Stimulated activated CD8-positive, alpha-beta memory T cell treated with anti-CD3 and anti-CD28 coated beads, Interleukin-15, amount 100 ng/mL, for 48 hours (primary cell): ENCODE results near the gene CGAS.
"Not testable (repeated sequence)": the region's sequence is repeated elsewhere in the genome, so short reads cannot be mapped to it uniquely, and the experiment has no call there.

Source experiments
- DNase-seq, 2 donors: peaks; one replicate each; pipeline ENCODE4 v3.0.0-alpha.2; 2020; ENCODE audit warnings: low read depth in 2 of 2

CGAS gene

DNA sequence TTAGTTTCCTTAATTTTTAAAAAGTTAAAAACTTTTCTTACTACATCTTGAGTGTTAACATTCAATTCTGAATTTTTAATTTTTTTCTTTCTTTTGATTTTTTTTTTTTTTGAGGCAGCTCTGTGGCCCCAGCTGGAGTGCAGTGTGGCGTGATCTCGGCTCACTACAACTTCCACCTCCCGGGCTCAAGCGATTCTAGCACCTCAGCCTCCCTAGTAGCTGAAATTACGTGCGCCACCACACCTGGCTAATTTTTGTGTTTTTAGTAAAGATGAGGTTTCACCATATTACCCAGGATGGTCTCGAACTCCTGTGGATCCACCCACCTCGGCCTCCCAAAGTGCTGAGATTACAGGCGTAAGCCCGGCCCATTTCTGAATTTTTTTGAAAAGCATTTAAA, 56.2 kb downstream of the CGAS start:
- no peak for DNase-seq

DNA sequence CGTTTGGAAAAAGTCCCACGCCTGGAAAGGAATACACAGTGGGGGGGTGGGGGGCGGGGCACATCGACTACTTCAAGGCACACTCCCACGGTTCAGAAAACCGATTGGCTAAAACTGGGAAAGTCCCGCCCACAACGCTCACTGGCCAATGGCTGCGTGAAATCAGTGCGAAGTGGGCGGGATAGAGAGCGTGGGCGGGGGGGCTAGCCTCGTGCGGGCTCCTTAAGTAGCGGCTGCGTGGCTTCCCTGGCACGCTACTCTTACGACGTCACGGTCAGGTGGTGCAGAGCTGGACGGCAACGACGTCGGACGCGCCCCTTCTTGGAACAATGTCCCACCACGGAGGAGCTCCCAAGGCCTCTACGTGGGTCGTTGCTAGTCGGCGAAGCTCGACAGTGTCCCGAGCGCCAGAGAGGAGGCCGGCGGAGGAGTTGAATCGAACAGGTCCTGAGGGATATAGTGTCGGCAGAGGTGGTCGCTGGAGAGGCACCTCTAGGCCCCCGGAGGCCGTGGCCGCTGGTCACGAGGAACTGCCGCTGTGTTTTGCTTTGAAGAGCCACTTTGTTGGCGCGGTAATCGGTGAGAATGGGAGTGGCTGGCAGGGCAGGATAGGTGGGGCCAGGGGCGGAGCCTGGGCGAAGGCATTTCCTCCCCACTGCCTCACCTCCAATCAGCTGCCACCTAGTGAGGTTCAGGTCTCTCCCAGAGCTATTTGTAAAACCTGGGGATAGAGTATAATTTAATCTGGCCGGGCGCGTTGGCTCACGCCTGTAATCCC, 57.3 kb downstream of the CGAS start, which contains the start of gene DDX43:
TSS of gene DDX43 (plus strand) at position 252 of the 778 bp plus-strand sequence. CDS start at position 330, 78 bp downstream.
- DNase-seq = peak in 1 of 2 donors; percentile 27

DNA sequence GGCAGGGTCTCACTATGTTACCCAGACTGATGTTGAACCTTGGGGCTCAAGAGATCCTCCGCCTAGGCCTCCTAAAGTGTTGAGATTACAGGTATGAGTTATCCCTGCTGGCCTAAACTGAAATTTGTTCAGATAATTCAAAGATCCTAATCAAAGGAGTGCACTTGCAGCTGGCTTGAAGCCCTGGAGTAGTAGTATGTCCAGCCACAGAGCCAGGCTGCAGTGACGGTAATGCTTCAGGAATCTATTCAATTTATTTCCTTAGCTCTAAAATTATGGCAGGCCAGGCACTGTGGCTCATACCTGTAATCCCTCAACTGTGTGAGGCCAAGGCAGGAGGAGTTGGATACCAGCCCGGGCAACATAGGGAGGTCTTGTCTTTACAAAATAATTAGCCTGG, 58.8 kb downstream of the CGAS start:
- no peak for DNase-seq

DNA sequence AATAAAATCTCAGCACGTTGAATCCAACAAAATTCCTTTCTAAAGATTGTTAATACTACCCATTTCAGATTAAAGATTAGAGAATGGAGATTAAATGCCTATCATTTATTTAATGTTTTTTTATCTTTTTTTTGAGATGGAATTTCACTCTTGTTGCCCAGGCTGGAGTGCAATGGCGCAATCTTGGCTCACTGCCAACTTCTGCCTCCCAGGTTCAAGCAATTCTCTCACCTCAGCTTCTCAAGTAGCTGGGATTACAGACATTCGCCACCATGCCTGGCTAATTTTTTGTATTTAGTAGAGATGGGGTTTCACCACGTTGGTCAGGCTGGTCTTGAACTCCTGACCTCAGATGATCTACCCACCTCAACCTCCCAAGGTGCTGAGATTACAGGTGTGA, 59.9 kb downstream of the CGAS start:
- not testable (repeated sequence) for DNase-seq

DNA sequence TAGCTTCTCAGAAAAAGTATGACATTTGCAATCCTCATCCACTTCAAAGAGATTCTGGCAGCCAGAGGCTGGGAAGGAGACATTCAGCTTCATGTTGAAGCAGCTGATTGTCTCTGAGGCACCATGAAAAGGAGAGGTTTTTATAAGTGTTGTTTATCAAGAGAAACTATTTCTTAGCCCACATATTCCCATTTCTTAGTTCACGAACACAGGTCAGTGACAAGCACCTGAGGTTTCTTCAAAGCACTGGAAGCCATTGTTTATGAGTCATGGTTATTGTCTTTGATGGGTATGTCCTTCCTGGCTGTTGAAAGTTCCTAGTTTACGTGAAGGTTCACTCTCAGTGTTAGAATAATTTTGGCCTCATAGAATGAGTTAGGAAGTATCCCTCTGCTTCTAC, 60.4 kb downstream of the CGAS start:
- no peak for DNase-seq

DNA sequence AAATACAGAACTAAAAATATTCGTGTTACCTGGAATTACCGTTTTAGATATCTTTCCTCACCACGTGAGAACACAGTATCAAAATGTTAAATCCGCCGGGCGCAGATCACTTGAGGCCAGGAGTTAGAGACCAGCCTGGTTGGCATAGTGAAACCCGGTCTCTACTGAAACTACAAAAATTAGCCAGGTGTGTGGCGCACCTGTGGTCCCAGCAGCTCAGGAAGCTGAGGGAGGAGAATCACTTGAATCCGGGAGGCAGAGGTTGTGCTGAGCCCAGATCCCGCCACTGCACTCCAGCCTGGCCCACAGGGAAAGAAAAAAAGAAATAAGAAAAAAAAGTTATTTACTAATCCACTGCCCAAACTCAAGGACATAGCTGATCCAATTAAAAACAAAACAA, 62.2 kb downstream of the CGAS start:
- no peak for DNase-seq

DNA sequence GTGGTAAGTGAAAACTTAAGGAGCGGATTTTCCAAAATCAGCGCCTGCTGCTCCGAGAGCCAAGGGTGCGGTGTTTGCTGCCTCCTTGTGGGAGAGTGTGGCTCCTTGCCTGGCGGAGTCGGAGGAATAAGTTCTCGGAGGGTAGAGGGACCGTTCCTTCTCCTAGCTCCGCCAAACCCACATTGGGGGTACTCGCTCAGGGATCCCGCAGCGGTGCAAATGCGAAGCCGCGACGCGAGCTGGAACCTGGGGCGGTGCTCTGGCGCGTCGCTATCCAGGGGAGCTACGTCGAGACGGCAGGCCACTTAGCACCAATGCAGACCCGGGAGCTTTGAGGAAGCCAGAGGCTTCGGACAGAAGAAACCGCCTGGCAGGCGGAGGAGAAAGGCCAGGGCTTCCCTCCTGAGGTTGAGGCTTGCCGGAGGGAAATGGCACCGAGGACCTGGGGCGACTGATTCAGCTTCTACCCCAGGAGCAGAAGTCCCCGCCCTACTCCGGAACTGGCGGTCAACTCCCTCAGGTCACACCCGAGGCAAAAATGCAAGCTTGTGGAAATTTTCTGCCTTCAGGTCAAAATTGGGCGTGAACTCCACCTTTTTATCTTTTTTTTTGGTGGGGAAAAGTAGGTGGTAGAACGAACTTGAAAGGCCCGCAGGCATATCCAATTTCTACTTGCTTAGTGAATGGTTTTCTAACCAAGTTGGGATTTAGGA, 63.1 kb downstream of the CGAS start:
- DNase-seq = peak; percentile 39 to 52

DNA sequence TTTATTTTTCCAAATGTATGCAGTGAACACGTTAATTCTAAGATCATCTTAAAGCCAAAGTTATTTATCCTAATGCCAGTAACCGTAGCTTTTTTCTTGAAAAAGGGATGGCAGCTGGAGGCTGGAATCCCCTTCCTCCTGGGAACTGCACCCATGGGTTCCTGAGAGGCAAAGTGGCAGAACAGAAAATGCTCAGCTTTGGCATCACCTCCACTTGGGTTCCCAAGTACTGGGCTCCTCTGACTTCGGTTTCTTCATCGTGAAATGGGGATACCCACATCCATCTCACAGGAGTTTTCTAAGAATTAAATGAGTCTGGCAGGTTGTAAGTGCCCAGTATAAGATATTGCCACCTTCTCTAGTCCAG, 63.7 kb downstream of the CGAS start:
- DNase-seq = no peak

DNA sequence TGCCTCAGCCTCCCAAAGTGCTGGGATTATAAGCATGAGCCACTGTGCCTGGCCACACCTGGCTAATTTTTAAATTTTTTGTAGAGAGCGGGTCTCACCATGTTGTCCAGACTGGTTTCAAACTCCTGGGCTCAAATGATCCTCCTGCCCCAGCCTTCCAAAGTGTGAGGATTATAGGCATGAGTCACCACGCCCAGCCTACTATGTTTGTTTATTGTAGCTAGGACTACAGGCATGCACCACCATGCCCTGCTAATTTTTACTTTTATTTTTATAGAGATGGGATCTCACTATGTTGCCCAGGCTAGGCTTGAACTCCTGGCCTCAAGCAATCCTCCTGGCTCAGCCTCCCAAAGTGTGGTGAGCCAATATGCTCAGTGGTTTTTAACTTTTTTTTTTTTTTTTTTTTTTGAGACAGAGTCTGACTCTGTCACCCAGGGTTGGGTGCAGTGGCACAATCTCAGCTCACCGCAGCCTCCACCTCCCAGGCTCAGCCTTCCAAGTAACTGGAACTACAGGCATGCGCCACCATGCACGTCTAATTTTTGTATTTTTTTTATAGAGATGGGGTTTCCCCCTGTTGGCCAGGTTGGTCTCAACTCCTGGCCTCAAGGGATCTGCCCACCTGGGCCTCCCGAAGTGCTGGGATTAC, 69.5 kb downstream of the CGAS start:
- no peak for DNase-seq

DNA sequence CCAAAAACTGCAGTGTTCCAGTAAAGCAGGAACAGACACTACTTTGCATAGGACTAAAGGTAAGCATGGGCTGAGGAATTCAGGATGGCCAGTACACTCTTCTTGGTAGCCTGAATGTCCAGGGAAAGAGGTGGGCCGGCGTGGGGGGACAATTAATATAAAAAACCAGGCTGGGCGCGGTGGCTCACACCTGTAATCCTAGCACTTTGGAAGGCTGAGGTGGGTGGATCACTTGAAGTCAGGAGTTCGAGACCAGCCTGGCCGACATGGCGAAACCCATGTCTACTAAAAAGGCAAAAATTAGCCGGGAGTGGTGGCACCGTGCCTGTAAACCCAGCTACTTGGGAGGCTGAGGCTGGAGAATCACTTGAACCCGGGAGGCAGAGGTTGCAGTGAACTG, 70.6 kb downstream of the CGAS start:
- DNase-seq = not testable (repeated sequence)

DNA sequence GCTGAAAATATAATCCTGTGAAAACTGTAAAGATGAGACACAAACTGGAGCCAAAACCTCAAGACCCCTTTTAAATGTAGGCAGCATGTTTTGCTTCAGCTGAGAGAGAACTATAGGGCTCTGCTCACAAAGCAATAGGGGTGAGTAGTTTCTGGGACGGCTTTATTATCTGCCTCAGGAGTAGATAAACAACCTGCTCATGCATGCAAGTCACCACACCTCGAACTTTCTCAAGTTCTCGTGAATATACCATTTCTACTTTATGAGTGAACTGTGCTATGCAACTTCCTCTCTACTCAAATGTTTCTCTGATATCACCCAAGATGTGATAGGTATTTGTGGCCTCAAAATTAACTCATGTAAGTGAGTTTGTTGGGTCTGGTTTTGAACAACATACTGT, 74.9 kb downstream of the CGAS start:
- no peak for DNase-seq

DNA sequence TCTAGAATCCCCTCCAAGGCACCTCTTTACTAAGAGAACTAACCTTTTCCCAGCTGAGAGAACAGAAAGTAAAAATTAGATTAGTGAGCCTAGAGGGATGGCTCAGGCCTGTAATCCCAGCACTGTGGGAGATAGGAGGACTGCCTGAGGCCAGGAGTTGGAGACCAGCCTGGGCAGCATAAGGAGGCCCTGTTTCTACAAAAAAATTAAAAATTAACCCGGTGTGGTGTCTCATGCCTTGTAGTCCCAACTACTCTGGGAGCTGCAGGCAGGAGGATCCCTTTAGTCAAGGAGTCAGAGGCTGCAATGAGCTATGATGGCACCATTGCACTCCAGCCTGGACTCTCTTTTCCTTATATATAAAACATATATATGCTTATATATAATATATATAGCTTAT, 76.9 kb downstream of the CGAS start:
- DNase-seq = no peak
